AG10803 (cell line): ENCODE results near the gene PAN2.
A peak's percentile ranks its signal among the peaks of the same experiment; 100 is the strongest.

Experiments used
- DNase-seq: peaks from one replicate; pipeline ENCODE4 v3.0.0; 2010; ENCODE audit warnings: low read depth
- H3K4me3 ChIP-seq: 2 replicates; pipeline ENCODE4 v1.5.1; 2011; ENCODE audit warnings: mild to moderate bottlenecking, low read length, control low read depth
- CTCF ChIP-seq: conservative IDR thresholded peaks from 2 replicates; pipeline ENCODE4 v1.5.1; 2011; ENCODE audit warnings: mild to moderate bottlenecking, low read length, control low read depth, inconsistent platforms

PAN2 gene

GRCh38 chr12:56317675-56318074 is 16.1 kb downstream of the PAN2 start:
- DNase-seq: no peak
- no peak for TF ChIP-seq CTCF
- H3K4me3 ChIP-seq: no peak overlapping the region

DNA sequence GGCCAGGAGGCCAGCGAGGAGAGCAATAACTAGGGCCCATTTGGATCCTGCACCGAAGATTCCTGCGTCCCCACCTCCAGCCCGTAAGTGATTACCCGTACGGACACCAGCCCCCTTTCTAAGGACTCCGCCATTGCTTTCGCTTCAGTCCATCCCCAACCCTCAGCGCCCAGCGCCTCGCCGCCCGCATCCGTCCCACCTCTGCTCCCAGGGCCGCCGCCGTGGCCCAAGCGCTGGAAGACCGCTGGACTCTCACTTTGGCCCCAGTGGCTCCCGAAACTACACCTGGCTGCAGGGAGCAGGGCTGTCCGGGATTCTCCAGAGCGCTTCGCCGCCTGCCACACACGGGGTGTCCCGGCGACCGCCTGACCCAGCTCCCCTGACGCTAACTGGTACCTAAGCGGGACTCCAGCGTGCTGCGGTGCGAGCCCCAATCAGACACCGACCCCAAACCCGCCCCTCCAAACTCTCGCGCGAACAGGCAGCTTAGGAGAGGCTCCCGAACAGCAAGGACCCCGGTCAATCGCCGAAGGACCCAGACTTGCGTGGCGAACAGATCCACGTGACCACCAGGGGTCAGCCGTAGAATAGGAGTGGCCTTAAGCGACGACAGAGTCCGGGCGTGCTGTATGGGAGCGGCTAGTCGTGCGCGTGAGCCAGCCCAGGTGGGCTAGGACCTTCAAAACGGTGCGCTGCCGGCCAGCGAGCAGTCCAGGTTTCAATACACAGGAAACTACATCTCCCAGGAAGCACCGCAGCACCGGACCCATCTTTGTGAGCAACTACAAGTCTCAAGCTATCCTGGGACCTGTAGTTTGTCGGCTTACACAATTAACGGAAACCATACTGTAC is 18.0 kb downstream of the PAN2 start, which contains the start of gene CNPY2:
Gene CNPY2, minus strand, starts transcription at position 367 of the 852 bp plus-strand sequence. CDS start 771 bp downstream, outside the sequence.
- peak within 1 kb of the TSS; percentile 95 for H3K4me3 ChIP-seq
- TF ChIP-seq CTCF: no peak; the same call in 1 of the 2 replicates
- DNase-seq: peak; percentile 94

GRCh38 chr12:56315249-56315621 is 18.6 kb downstream of the PAN2 start:
- H3K4me3 ChIP-seq: peak overlapping the region; percentile 95
- DNase-seq: no peak
- TF ChIP-seq CTCF: no peak

GRCh38 chr12:56311003-56311402 is 22.8 kb downstream of the PAN2 start:
- TF ChIP-seq CTCF: no peak
- DNase-seq: no peak
- no peak overlapping the region for H3K4me3 ChIP-seq

GRCh38 chr12:56308714-56309113 is 25.1 kb downstream of the PAN2 start:
- DNase-seq: no peak
- no peak for TF ChIP-seq CTCF
- H3K4me3 ChIP-seq: no peak overlapping the region

DNA sequence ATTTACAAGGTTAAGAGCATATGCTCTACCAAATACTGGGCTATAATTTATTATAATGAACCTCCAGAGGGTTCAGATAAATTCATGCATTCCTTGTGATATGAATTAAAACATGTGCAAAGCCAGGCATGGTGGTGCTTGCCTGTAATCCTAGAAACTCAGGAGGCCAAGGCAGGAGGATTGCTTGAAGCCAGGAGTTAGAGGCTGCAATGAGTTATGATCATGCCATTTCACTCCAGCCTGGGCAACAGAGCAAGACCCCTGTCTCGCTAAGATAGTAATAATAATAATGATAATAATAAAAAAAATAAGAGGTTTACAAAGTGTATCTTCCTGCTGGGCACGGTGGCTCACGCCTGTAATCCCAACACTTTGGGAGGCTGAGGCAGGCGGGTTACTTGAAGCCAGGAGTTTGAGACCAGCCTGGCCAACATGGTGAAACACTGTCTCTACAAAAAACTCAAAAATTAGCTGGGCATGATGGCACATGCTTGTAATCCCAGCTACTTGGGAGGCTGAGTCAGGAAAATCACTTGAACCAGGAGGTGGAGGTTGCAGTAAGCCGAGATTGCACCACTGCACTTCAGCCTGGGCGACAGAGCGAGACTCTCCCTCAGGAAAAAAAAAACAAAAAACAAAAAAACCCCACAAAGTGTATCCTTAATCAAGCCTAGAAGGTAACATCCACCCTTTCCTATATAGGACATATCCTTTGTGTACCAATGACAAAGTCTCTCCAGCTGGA is 26.4 kb downstream of the PAN2 start:
- no peak overlapping the region for H3K4me3 ChIP-seq
- no peak for DNase-seq
- no peak for TF ChIP-seq CTCF
